Smooth muscle cell (in vitro differentiated cells): ENCODE measurements around the gene REL. TPM values are rescaled to one million over a fixed set of nuclear protein-coding genes. Genes with fewer than 3 reads are reported as not detected.
A peak's percentile ranks its signal among the peaks of the same experiment; 100 is the strongest.

Source experiments
- DNase-seq: peaks from one replicate; lab custom pipeline; 2025; ENCODE audit not compliant: unreplicated experiment; lab: John Stamatoyannopoulos, UW
- H2AFZ ChIP-seq: fragments of 200-600 bp; sonication (generic); 2 replicates; pipeline ENCODE4 v1.6.0; 2016; ENCODE audit warnings: antibody characterized with exemption, low read depth, mild to moderate bottlenecking
- H3F3A ChIP-seq: fragments of 200-600 bp; sonication (generic); 2 replicates; pipeline ENCODE4 v1.6.0; 2017; ENCODE audit warnings: antibody characterized with exemption, low read depth
- H3K27ac ChIP-seq: fragments of 200-600 bp; sonication (generic); 2 replicates; pipeline ENCODE4 v1.5.1; 2016; ENCODE audit warnings: low read depth, mild to moderate bottlenecking
- H3K27me3 ChIP-seq: fragments of 200-600 bp; sonication (generic); 2 replicates; pipeline ENCODE4 v1.6.1; 2016; ENCODE audit warnings: low read depth, mild to moderate bottlenecking
- H3K36me3 ChIP-seq: fragments of 200-600 bp; sonication (generic); 2 replicates; pipeline ENCODE4 v1.5.1; 2016; ENCODE audit warnings: low read depth
- H3K4me1 ChIP-seq: fragments of 200-600 bp; sonication (generic); 2 replicates; pipeline ENCODE4 v1.5.1; 2016; ENCODE audit warnings: low read depth
- H3K4me2 ChIP-seq: fragments of 200-600 bp; sonication (generic); 2 replicates; pipeline ENCODE4 v1.6.0; 2016; ENCODE audit warnings: mild to moderate bottlenecking
- H3K4me3 ChIP-seq: fragments of 200-600 bp; sonication (generic); 2 replicates; pipeline ENCODE4 v1.5.1; 2016; ENCODE audit warnings: mild to moderate bottlenecking
- H3K79me2 ChIP-seq: fragments of 200-600 bp; sonication (generic); 2 replicates; pipeline ENCODE4 v1.6.0; 2016; ENCODE audit warnings: low read depth, mild to moderate bottlenecking
- H3K9ac ChIP-seq: fragments of 200-600 bp; sonication (generic); 2 replicates; pipeline ENCODE4 v1.6.0; 2016; ENCODE audit warnings: low read depth
- H3K9me3 ChIP-seq: fragments of 200-600 bp; sonication (generic); replicated peaks from 2 replicates; pipeline ENCODE4 v1.5.1; 2016; ENCODE audit warnings: low read depth
- H4K20me1 ChIP-seq: fragments of 200-600 bp; sonication (generic); 2 replicates; pipeline ENCODE4 v1.6.0; 2016; ENCODE audit warnings: low read depth
- WGBS: methylation state at CpG from one replicate; pipeline ENCODE4 v1.1.7; 2016; ENCODE audit warnings: low lambda C conversion rate; 5-methylcytosine and 5-hydroxymethylcytosine counted together
- polyA plus RNA-seq: library from polyadenylated mRNA; unstranded; fragments of >200 nt; fragmentation: Nextera tagmentation; extraction: Ambion mirVana; gene quantifications from 2 replicates; pipeline ENCODE4 v1.2.1, GENCODE V29; 2016
- total RNA-seq: library from RNA; depleted of rRNA; stranded (reverse); fragments of >200 nt; gene quantifications from 2 replicates; pipeline ENCODE4 v1.2.3, GENCODE V29; 2014
- TF ChIP-seq, protein P1 (sequence below): fragments of 200-600 bp; sonication (generic); IDR thresholded peaks from 2 replicates; pipeline ENCODE4 v1.5.1; 2017; ENCODE audit warnings: borderline replicate concordance, mild to moderate bottlenecking, antibody characterized with exemption; ENCODE audit not compliant: insufficient read depth, poor library complexity, severe bottlenecking

Gene REL
- total and polyA plus RNA-seq, 2 experiments from 2014 or later, result 2.3 to 15.3 TPM

DNA sequence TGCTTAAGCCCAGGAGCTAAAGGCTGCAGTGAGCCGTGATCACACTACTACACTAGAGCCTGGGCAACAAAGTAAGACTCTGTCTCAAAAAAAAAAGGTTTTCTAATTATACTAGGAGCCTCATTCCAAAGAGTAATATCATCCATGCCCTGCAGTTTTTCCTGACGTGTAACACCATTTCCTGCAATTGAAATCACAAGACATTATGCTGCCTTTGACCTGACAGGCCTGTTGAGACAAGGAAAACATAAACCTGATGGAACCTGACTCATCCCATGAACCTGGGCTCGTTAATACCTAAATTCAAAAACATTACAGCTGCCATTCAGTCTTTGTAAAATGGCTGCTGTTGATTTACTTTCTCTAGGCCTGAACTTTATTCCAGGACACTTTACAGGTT, 77.4 kb downstream of the REL start:
- H3K9ac ChIP-seq, result peak overlapping the region; percentile 60

DNA sequence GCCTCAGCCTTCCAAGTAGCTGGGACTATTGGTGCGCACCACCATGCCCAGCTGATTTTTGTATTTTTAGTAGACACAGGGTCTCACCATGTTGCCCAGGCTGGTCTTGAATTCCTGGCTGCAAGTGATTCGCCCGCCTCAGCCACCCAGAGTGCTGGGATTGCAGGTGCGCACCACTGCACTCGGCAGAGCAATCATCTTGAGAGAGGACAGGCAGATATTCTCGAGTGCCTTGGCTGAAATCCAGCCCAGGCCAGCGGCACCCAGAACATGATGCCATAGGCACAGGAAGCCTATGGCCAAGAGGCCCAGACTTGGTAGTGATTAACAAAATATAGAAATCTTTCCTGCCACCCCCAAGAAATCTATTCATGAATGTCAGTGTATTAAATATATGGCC, 78.1 kb downstream of the REL start:
- Histone ChIP-seq H3F3A (no peaks in the 10 kb centered on the region), H3K27ac (peak overlapping the region; percentile 92), H3K27me3 (no peaks in the 10 kb centered on the region), H3K36me3 (no peaks in the 10 kb centered on the region), H3K79me2 (no peaks in the 10 kb centered on the region), H3K4me1 (no peaks in the 10 kb centered on the region), H3K9me3 (no peaks in the 10 kb centered on the region), H3K9ac (peak overlapping the region; percentile 60), H3K4me3 (no peak overlapping the region), H3K4me2 (no peak overlapping the region), H4K20me1 (no peaks in the 10 kb centered on the region), H2AFZ (no peak overlapping the region)
- WGBS, result 92% methylated on average over 7 of the region's 7 CpGs
- DNase-seq, result no peak
- TF ChIP-seq, protein P1, sequence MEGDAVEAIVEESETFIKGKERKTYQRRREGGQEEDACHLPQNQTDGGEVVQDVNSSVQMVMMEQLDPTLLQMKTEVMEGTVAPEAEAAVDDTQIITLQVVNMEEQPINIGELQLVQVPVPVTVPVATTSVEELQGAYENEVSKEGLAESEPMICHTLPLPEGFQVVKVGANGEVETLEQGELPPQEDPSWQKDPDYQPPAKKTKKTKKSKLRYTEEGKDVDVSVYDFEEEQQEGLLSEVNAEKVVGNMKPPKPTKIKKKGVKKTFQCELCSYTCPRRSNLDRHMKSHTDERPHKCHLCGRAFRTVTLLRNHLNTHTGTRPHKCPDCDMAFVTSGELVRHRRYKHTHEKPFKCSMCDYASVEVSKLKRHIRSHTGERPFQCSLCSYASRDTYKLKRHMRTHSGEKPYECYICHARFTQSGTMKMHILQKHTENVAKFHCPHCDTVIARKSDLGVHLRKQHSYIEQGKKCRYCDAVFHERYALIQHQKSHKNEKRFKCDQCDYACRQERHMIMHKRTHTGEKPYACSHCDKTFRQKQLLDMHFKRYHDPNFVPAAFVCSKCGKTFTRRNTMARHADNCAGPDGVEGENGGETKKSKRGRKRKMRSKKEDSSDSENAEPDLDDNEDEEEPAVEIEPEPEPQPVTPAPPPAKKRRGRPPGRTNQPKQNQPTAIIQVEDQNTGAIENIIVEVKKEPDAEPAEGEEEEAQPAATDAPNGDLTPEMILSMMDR, result no peak

More for the DNA sequence above, 77.4 kb downstream of the REL start:
- Histone ChIP-seq H3F3A (no peaks in the 10 kb centered on the region), H3K79me2 (no peaks in the 10 kb centered on the region), H3K36me3 (no peaks in the 10 kb centered on the region), H3K4me1 (no peaks in the 10 kb centered on the region), H4K20me1 (no peaks in the 10 kb centered on the region), H2AFZ (no peak overlapping the region), H3K4me2 (no peak overlapping the region), H3K9me3 (no peaks in the 10 kb centered on the region), H3K27ac (peak overlapping the region; percentile 92), H3K27me3 (no peaks in the 10 kb centered on the region), H3K4me3 (no peak overlapping the region)
- WGBS, result 53% methylated on average over 3 of the region's 3 CpGs
- no peak for DNase-seq
- TF ChIP-seq, protein P1, result no peak

DNA sequence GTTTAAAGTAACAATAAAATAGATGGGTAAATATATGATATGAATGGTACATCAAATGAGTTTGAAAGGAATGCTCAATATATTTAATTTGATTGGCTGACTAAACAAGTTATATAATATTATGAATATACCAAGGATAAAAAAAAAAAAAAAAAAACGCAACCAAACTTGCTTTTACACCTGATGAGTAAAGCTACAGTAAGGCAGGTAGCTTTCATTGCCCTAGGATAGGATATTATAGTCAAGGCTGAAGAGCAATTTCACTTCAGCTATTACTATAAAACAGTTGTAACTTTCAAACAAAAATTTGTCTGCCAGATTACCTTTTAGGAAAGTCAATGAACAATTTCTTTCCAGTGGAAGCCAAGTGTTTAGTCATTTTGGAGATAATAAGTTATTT, 79.3 kb downstream of the REL start:
- H3K36me3 ChIP-seq, result no peaks in the 10 kb centered on the region
- no peak overlapping the region for H3K4me3 ChIP-seq
- H3K79me2 ChIP-seq, result no peaks in the 10 kb centered on the region
- DNase-seq, result no peak
- H3F3A ChIP-seq, result no peaks in the 10 kb centered on the region
- WGBS, result 89% methylated on average over 1 of the region's 1 CpG
- no peak overlapping the region for H3K9ac ChIP-seq
- no peaks in the 10 kb centered on the region for H3K9me3 ChIP-seq
- TF ChIP-seq, protein P1, result no peak
- no peaks in the 10 kb centered on the region for H3K4me1 ChIP-seq
- no peaks in the 10 kb centered on the region for H4K20me1 ChIP-seq
- no peaks in the 10 kb centered on the region for H3K27me3 ChIP-seq
- H2AFZ ChIP-seq, result no peak overlapping the region
- H3K4me2 ChIP-seq, result no peak overlapping the region
- peak overlapping the region; percentile 78 for H3K27ac ChIP-seq

DNA sequence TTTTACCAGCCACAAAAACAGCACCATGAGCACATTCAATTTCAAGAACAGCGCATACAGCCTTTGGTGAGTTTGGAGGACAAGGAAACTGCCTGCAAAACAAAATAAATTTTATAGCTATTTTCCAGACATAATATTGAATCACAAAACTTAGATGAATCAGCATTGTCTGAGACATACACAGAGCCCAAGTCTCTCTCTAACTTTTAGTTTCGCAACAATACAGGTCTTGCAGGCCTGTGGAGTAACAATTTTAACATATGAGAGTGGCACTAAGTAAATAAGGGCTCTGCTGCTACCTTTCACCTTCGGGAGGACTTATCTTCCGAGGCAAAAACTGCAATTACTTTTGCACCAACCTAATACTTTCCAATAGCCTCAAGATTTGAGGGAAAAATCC, 80.1 kb downstream of the REL start:
- no peak for DNase-seq
- H2AFZ ChIP-seq, result no peak overlapping the region
- no peaks in the 10 kb centered on the region for H3K36me3 ChIP-seq
- H3K9ac ChIP-seq, result no peak overlapping the region
- peak overlapping the region; percentile 78 for H3K27ac ChIP-seq
- H3K27me3 ChIP-seq, result no peaks in the 10 kb centered on the region
- 79% methylated on average over 4 of the region's 4 CpGs for WGBS
- no peaks in the 10 kb centered on the region for H3F3A ChIP-seq
- no peaks in the 10 kb centered on the region for H3K9me3 ChIP-seq
- no peaks in the 10 kb centered on the region for H3K4me1 ChIP-seq
- TF ChIP-seq, protein P1, result no peak
- no peaks in the 10 kb centered on the region for H4K20me1 ChIP-seq
- no peak overlapping the region for H3K4me3 ChIP-seq
- H3K79me2 ChIP-seq, result no peaks in the 10 kb centered on the region
- peak overlapping the region; percentile 0 for H3K4me2 ChIP-seq
